Measurements from ENCODE around the gene PODXL2. TPM values are rescaled to one million over a fixed set of nuclear protein-coding genes. Genes with fewer than 3 reads are reported as not detected.

The PODXL2 gene
- total and polyA plus RNA-seq, 8 donors = 2.9 to 18.0 (median 14.5) TPM

DNA sequence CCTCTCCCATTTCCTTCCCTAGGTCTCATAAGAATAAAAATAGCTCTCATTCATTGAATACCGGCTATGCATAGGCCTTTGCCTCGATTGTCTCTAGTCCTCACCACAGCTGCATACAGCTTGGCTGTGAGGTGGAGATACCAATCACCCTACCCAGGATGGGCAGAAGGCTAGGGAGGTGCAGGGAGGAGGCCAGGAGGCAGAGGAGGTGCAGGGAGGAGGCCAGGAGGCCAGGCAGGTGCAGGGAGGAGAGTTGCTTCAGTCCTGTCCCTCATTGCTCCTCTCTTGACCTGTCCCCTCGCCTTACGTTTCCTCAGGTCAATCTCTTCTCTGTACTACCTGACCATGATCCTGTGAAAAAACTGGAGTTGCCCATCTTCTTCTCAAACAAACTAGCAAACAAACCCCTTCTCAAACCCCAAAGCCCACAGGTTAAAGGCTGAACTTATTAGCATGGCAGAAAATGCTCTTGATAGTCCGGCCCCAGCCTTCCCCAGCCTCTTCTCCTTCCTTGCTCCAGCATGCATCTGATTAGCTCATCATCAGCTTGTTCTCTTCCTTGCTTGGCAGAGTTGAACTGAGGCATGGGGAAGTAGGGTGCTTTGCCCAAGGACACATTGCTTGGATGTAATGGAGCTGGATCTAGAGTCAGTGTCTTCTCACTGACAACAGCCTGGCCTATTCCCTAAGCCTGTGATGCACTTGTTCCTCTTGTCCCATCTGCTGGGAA, 15.8 kb downstream of the PODXL2 start:
- Histone ChIP-seq H3K9me3 (no peaks in the 10 kb centered on the region), H3K36me3 (no peaks in the 10 kb centered on the region), H3K27ac (no peak overlapping the region), H3K27me3 (no peaks in the 10 kb centered on the region), H3K4me1 (no peaks in the 10 kb centered on the region), H3K4me3 (no peak overlapping the region)
- no peak for ATAC-seq
- intact Hi-C loops (cut with DNase I) = no loop called here
- TF ChIP-seq, protein P1, sequence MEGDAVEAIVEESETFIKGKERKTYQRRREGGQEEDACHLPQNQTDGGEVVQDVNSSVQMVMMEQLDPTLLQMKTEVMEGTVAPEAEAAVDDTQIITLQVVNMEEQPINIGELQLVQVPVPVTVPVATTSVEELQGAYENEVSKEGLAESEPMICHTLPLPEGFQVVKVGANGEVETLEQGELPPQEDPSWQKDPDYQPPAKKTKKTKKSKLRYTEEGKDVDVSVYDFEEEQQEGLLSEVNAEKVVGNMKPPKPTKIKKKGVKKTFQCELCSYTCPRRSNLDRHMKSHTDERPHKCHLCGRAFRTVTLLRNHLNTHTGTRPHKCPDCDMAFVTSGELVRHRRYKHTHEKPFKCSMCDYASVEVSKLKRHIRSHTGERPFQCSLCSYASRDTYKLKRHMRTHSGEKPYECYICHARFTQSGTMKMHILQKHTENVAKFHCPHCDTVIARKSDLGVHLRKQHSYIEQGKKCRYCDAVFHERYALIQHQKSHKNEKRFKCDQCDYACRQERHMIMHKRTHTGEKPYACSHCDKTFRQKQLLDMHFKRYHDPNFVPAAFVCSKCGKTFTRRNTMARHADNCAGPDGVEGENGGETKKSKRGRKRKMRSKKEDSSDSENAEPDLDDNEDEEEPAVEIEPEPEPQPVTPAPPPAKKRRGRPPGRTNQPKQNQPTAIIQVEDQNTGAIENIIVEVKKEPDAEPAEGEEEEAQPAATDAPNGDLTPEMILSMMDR (IDR thresholded peaks at IDR 0.05) = no peak
- no peak for DNase-seq

- no peaks in the 10 kb centered on the region for H3K27me3 ChIP-seq
- ATAC-seq (no peak), DNase-seq (no peak)
- intact Hi-C loops (cut with DNase I) = no loop called here
- H3K36me3 ChIP-seq = no peaks in the 10 kb centered on the region
- TF ChIP-seq, protein P1 (IDR thresholded peaks at IDR 0.05) = no peak
- no peaks in the 10 kb centered on the region for H3K4me1 ChIP-seq
- H3K9me3 ChIP-seq = no peaks in the 10 kb centered on the region
- no peak overlapping the region for H3K4me3 ChIP-seq
- no peak overlapping the region for H3K27ac ChIP-seq
Observed at GRCh38 chr3:127645371-127646015, 16.5 kb downstream of the PODXL2 start.

- Histone ChIP-seq H3K27ac (no peak overlapping the region), H3K36me3 (no peaks in the 10 kb centered on the region), H3K4me3 (no peak overlapping the region), H3K27me3 (no peaks in the 10 kb centered on the region), H3K4me1 (no peaks in the 10 kb centered on the region), H3K9me3 (no peaks in the 10 kb centered on the region)
- ATAC-seq (no peak), DNase-seq (no peak)
- intact Hi-C loops (cut with DNase I) = no loop called here
- TF ChIP-seq, protein P1 (IDR thresholded peaks at IDR 0.05) = no peak
Observed at GRCh38 chr3:127646501-127647046, 17.6 kb downstream of the PODXL2 start.

- intact Hi-C loops (cut with DNase I) = no loop called here
- no peaks in the 10 kb centered on the region for H3K36me3 ChIP-seq
- ATAC-seq (no peak), DNase-seq (no peak)
- no peak overlapping the region for H3K27ac ChIP-seq
- no peak overlapping the region for H3K4me3 ChIP-seq
- TF ChIP-seq, protein P1 (IDR thresholded peaks at IDR 0.05) = no peak
- H3K9me3 ChIP-seq = no peaks in the 10 kb centered on the region
- no peaks in the 10 kb centered on the region for H3K27me3 ChIP-seq
- H3K4me1 ChIP-seq = no peaks in the 10 kb centered on the region
Observed at GRCh38 chr3:127647166-127647844, 18.3 kb downstream of the PODXL2 start.

GRCh38 chr3:127647845-127648204, 18.8 kb downstream of the PODXL2 start:
- Histone ChIP-seq H3K27me3 (no peaks in the 10 kb centered on the region), H3K9me3 (no peaks in the 10 kb centered on the region)
- intact Hi-C loops (cut with DNase I) = no loop called here

More at GRCh38 chr3:127647845-127648204, 18.8 kb downstream of the PODXL2 start:
- H3K36me3 ChIP-seq = no peaks in the 10 kb centered on the region
- no peak overlapping the region for H3K27ac ChIP-seq
- DNase-seq (no peak), ATAC-seq (no peak)
- no peak overlapping the region for H3K4me3 ChIP-seq
- TF ChIP-seq, protein P1 (IDR thresholded peaks at IDR 0.05) = no peak
- H3K4me1 ChIP-seq = no peaks in the 10 kb centered on the region

Measured in left lung (tissue), 10 donors.